Measurements from ENCODE around the gene ATP8A2. TPM values are rescaled to one million over a fixed set of nuclear protein-coding genes. Genes with fewer than 3 reads are reported as not detected.
"Not testable (repeated sequence)": the region's sequence is repeated elsewhere in the genome, so short reads cannot be mapped to it uniquely, and the experiment has no call there.

The ATP8A2 gene
- total and polyA plus RNA-seq, 4 donors = 0.13 to 0.29 (median 0.24) TPM; not detected in 1

- no peaks in the 10 kb centered on the region for H3K36me3 ChIP-seq (ENCODE audit: control insufficient read depth in 1 of 2, insufficient read depth in 2 of 2, low read length in 1 of 2)
- intact Hi-C loops (cut with DNase I) = no loop called here
- H3K4me1 ChIP-seq (ENCODE audit: control insufficient read depth in 1 of 2, insufficient read depth in 2 of 2, low read length in 2 of 2) = no peaks in the 10 kb centered on the region
- H3K27me3 ChIP-seq (ENCODE audit: control insufficient read depth in 1 of 2, insufficient read depth in 2 of 2, low read length in 1 of 2) = no peaks in the 10 kb centered on the region
- ATAC-seq (ENCODE audit: low FRiP score) (no peak), DNase-seq (no peak)
- no peaks in the 10 kb centered on the region for H3K9me3 ChIP-seq (ENCODE audit: control insufficient read depth, low read length)
- WGBS, 2 donors = 94 to 95% methylated on average over 2 of the region's 2 CpGs
- no peak overlapping the region for H3K4me3 ChIP-seq (ENCODE audit: low read length in 2 of 2)
- no peak overlapping the region for H3K27ac ChIP-seq (ENCODE audit: low read depth in 1 of 2, low read length in 2 of 2)
These were observed 405.7 kb downstream of the ATP8A2 start for GRCh38 chr13:25777509-25777908.

- no peaks in the 10 kb centered on the region for H3K27me3 ChIP-seq (ENCODE audit: control insufficient read depth in 1 of 2, insufficient read depth in 2 of 2, low read length in 1 of 2)
- WGBS, 2 donors = 70 to 83% methylated on average over 7 of the region's 7 CpGs
- no peaks in the 10 kb centered on the region for H3K36me3 ChIP-seq (ENCODE audit: control insufficient read depth in 1 of 2, insufficient read depth in 2 of 2, low read length in 1 of 2)
- intact Hi-C loops (cut with DNase I) = no loop called here
- H3K27ac ChIP-seq (ENCODE audit: low read depth in 1 of 2, low read length in 2 of 2) = no peak overlapping the region
- ATAC-seq (ENCODE audit: low FRiP score) (no peak), DNase-seq (no peak)
- H3K9me3 ChIP-seq (ENCODE audit: control insufficient read depth, low read length) = no peaks in the 10 kb centered on the region
- H3K4me3 ChIP-seq (ENCODE audit: low read length in 2 of 2) = no peak overlapping the region
- no peaks in the 10 kb centered on the region for H3K4me1 ChIP-seq (ENCODE audit: control insufficient read depth in 1 of 2, insufficient read depth in 2 of 2, low read length in 2 of 2)
These were observed 406.6 kb downstream of the ATP8A2 start for GRCh38 chr13:25778365-25778764.

GRCh38 chr13:25778808-25779305, 407.1 kb downstream of the ATP8A2 start:
- intact Hi-C loops (cut with DNase I) = no loop called here
- ATAC-seq (ENCODE audit: low FRiP score) (no peak), DNase-seq (no peak)
- no peak overlapping the region for H3K4me3 ChIP-seq (ENCODE audit: low read length in 2 of 2)
- no peaks in the 10 kb centered on the region for H3K9me3 ChIP-seq (ENCODE audit: control insufficient read depth, low read length)
- H3K27me3 ChIP-seq (ENCODE audit: control insufficient read depth in 1 of 2, insufficient read depth in 2 of 2, low read length in 1 of 2) = no peaks in the 10 kb centered on the region
- H3K27ac ChIP-seq (ENCODE audit: low read depth in 1 of 2, low read length in 2 of 2) = no peak overlapping the region
- H3K36me3 ChIP-seq (ENCODE audit: control insufficient read depth in 1 of 2, insufficient read depth in 2 of 2, low read length in 1 of 2) = no peaks in the 10 kb centered on the region
- 69 to 71% methylated on average over 4 of the region's 4 CpGs for WGBS, 2 donors
- no peaks in the 10 kb centered on the region for H3K4me1 ChIP-seq (ENCODE audit: control insufficient read depth in 1 of 2, insufficient read depth in 2 of 2, low read length in 2 of 2)

- no peaks in the 10 kb centered on the region for H3K36me3 ChIP-seq (ENCODE audit: control insufficient read depth in 1 of 2, insufficient read depth in 2 of 2, low read length in 1 of 2)
- DNase-seq (no peak), ATAC-seq (ENCODE audit: low FRiP score) (no peak)
- H3K27me3 ChIP-seq (ENCODE audit: control insufficient read depth in 1 of 2, insufficient read depth in 2 of 2, low read length in 1 of 2) = no peaks in the 10 kb centered on the region
- intact Hi-C loops (cut with DNase I) = no loop called here
- H3K27ac ChIP-seq (ENCODE audit: low read depth in 1 of 2, low read length in 2 of 2) = no peak overlapping the region
- H3K4me1 ChIP-seq (ENCODE audit: control insufficient read depth in 1 of 2, insufficient read depth in 2 of 2, low read length in 2 of 2) = no peaks in the 10 kb centered on the region
- WGBS, 2 donors = 70 to 88% methylated on average over 2 of the region's 2 CpGs
- no peak overlapping the region for H3K4me3 ChIP-seq (ENCODE audit: low read length in 2 of 2)
- H3K9me3 ChIP-seq (ENCODE audit: control insufficient read depth, low read length) = no peaks in the 10 kb centered on the region
These were observed 411.3 kb downstream of the ATP8A2 start for GRCh38 chr13:25783076-25783475.

DNA sequence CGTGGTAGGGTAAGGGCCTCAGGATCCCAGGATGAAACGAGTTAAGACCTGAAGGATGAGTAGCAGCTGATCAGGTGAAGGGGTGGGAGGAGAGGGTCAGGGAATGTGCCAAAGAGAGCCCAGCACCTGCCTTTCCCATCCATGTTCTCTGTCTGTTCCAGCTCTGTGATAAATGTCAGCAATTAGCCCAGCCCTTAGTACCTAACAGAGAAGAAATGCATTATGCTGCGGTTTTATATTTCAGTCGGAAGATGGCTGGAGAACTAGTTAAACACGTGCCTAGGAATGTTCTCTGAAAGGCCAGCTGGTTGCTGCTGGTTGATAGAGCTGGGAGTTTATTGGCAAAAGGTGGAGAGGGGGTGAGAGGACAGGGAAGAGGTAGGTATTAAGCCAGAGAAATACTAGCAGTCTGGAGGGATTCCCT, 411.8 kb downstream of the ATP8A2 start:
- H3K27me3 ChIP-seq (ENCODE audit: control insufficient read depth in 1 of 2, insufficient read depth in 2 of 2, low read length in 1 of 2) = no peaks in the 10 kb centered on the region
- no peak overlapping the region for H3K27ac ChIP-seq (ENCODE audit: low read depth in 1 of 2, low read length in 2 of 2)
- H3K4me1 ChIP-seq (ENCODE audit: control insufficient read depth in 1 of 2, insufficient read depth in 2 of 2, low read length in 2 of 2) = no peaks in the 10 kb centered on the region
- no peaks in the 10 kb centered on the region for H3K36me3 ChIP-seq (ENCODE audit: control insufficient read depth in 1 of 2, insufficient read depth in 2 of 2, low read length in 1 of 2)
- H3K9me3 ChIP-seq (ENCODE audit: control insufficient read depth, low read length) = no peaks in the 10 kb centered on the region
- H3K4me3 ChIP-seq (ENCODE audit: low read length in 2 of 2) = no peak overlapping the region
- ATAC-seq (ENCODE audit: low FRiP score) = no peak
- WGBS, 2 donors = 51 to 65% methylated on average over 5 of the region's 5 CpGs
- DNase-seq = no peak
- intact Hi-C loops (cut with DNase I) = no loop called here

DNA sequence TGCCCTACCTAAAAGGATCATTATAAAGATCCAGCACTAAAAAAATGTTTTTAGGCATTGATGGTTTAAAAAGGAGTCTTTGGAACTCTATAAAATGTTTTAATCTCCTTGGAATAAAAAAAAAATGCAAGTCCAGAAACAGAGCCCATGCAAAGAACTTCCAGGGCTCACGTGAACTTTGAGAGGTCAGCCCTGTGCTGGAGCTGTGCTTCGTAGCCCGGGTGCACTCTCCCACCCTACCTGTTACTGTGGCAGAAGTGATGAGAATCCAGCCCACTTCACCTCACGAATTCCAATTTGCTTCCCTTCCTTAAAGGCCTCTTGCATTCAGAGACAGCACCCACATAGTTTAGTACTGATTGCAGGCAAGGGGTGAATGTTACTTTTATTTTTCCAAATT, 412.3 kb downstream of the ATP8A2 start:
- no peak for DNase-seq
- Histone ChIP-seq H3K27me3 (ENCODE audit: control insufficient read depth in 1 of 2, insufficient read depth in 2 of 2, low read length in 1 of 2) (no peaks in the 10 kb centered on the region), H3K9me3 (ENCODE audit: control insufficient read depth, low read length) (no peaks in the 10 kb centered on the region), H3K4me3 (ENCODE audit: low read length in 2 of 2) (no peak overlapping the region), H3K4me1 (ENCODE audit: control insufficient read depth in 1 of 2, insufficient read depth in 2 of 2, low read length in 2 of 2) (no peaks in the 10 kb centered on the region), H3K36me3 (ENCODE audit: control insufficient read depth in 1 of 2, insufficient read depth in 2 of 2, low read length in 1 of 2) (no peaks in the 10 kb centered on the region), H3K27ac (ENCODE audit: low read depth in 1 of 2, low read length in 2 of 2) (no peak overlapping the region)
- no peak for ATAC-seq (ENCODE audit: low FRiP score)
- intact Hi-C loops (cut with DNase I) = no loop called here
- 63 to 67% methylated on average over 4 of the region's 4 CpGs for WGBS, 2 donors

GRCh38 chr13:25790137-25790536, 418.4 kb downstream of the ATP8A2 start:
- H3K27ac ChIP-seq (ENCODE audit: low read depth in 1 of 2, low read length in 2 of 2); H3K4me1 ChIP-seq (ENCODE audit: control insufficient read depth in 1 of 2, insufficient read depth in 2 of 2, low read length in 2 of 2); H3K9me3 ChIP-seq (ENCODE audit: control insufficient read depth, low read length); intact Hi-C loops (cut with DNase I); H3K36me3 ChIP-seq (ENCODE audit: control insufficient read depth in 1 of 2, insufficient read depth in 2 of 2, low read length in 1 of 2); H3K4me3 ChIP-seq (ENCODE audit: low read length in 2 of 2); DNase-seq; H3K27me3 ChIP-seq (ENCODE audit: control insufficient read depth in 1 of 2, insufficient read depth in 2 of 2, low read length in 1 of 2); ATAC-seq (ENCODE audit: low FRiP score): not testable (repeated sequence)
- 96% methylated on average over 1 of the region's 1 CpG for WGBS, 2 donors

- no peak for ATAC-seq (ENCODE audit: low FRiP score)
- 42 to 70% methylated on average over 1 of the region's 1 CpG for WGBS, 2 donors
These were observed 423.5 kb downstream of the ATP8A2 start for GRCh38 chr13:25795277-25795676.

GRCh38 chr13:25796474-25796873, 424.7 kb downstream of the ATP8A2 start:
- H3K4me1 ChIP-seq (ENCODE audit: control insufficient read depth in 1 of 2, insufficient read depth in 2 of 2, low read length in 2 of 2) = no peaks in the 10 kb centered on the region
- ATAC-seq (ENCODE audit: low FRiP score) (no peak), DNase-seq (no peak)
- H3K27me3 ChIP-seq (ENCODE audit: control insufficient read depth in 1 of 2, insufficient read depth in 2 of 2, low read length in 1 of 2) = no peaks in the 10 kb centered on the region
- WGBS, 2 donors = 65 to 66% methylated on average over 1 of the region's 1 CpG
- H3K9me3 ChIP-seq (ENCODE audit: control insufficient read depth, low read length) = no peaks in the 10 kb centered on the region
- no peak overlapping the region for H3K27ac ChIP-seq (ENCODE audit: low read depth in 1 of 2, low read length in 2 of 2)
- H3K4me3 ChIP-seq (ENCODE audit: low read length in 2 of 2) = no peak overlapping the region
- H3K36me3 ChIP-seq (ENCODE audit: control insufficient read depth in 1 of 2, insufficient read depth in 2 of 2, low read length in 1 of 2) = no peaks in the 10 kb centered on the region
- intact Hi-C loops (cut with DNase I) = no loop called here

More at GRCh38 chr13:25795277-25795676, 423.5 kb downstream of the ATP8A2 start:
- Histone ChIP-seq H3K4me1 (ENCODE audit: control insufficient read depth in 1 of 2, insufficient read depth in 2 of 2, low read length in 2 of 2) (no peaks in the 10 kb centered on the region), H3K4me3 (ENCODE audit: low read length in 2 of 2) (no peak overlapping the region), H3K36me3 (ENCODE audit: control insufficient read depth in 1 of 2, insufficient read depth in 2 of 2, low read length in 1 of 2) (no peaks in the 10 kb centered on the region), H3K9me3 (ENCODE audit: control insufficient read depth, low read length) (no peaks in the 10 kb centered on the region), H3K27ac (ENCODE audit: low read depth in 1 of 2, low read length in 2 of 2) (no peak overlapping the region), H3K27me3 (ENCODE audit: control insufficient read depth in 1 of 2, insufficient read depth in 2 of 2, low read length in 1 of 2) (no peaks in the 10 kb centered on the region)
- DNase-seq = no peak
- intact Hi-C loops (cut with DNase I) = no loop called here
